Thoracic aorta (tissue), 2 donors: ENCODE data around the gene INPP5D. TPM values are rescaled to one million over a fixed set of nuclear protein-coding genes. Genes with fewer than 3 reads are reported as not detected.

Experiments used
- ATAC-seq: fragments of 150-250 bp; one replicate; pipeline ENCODE4 v1.8.0; 2017; ENCODE audit warnings: low read depth; ENCODE audit not compliant: insufficient number of reproducible peaks, low FRiP score
- DNase-seq: peaks from one replicate; pipeline ENCODE4 v3.0.0-alpha.2; 2020; ENCODE audit warnings: low spot score
- H3K27ac ChIP-seq, 2 donors: fragments of 200-600 bp; sonication (generic); 1 replicate in 1 of 2; 2 replicates in 1 of 2; pipeline ENCODE4 v1.5.1; 2016; ENCODE audit warnings: mild to moderate bottlenecking in 2 of 2, moderate library complexity in 2 of 2
- H3K27me3 ChIP-seq: fragments of 200-600 bp; sonication (generic); replicated peaks from 2 replicates; pipeline ENCODE4 v1.6.0; 2016; ENCODE audit warnings: mild to moderate bottlenecking; ENCODE audit not compliant: insufficient read depth
- H3K36me3 ChIP-seq: fragments of 200-600 bp; sonication (generic); one replicate; pipeline ENCODE4 v1.5.1; 2016
- H3K4me1 ChIP-seq, 2 donors: fragments of 200-600 bp; sonication (generic); 1 replicate in 1 of 2; 2 replicates in 1 of 2; pipeline versions ENCODE4 v1.5.1 to v1.6.0; 2016; ENCODE audit warnings: low read depth in 2 of 2, mild to moderate bottlenecking in 1 of 2; ENCODE audit not compliant: control insufficient read depth in 1 of 2
- H3K4me3 ChIP-seq: fragments of 200-600 bp; sonication (generic); 2 replicates; pipeline ENCODE4 v1.5.1; 2016; ENCODE audit warnings: mild to moderate bottlenecking
- H3K9me3 ChIP-seq: fragments of 200-600 bp; sonication (generic); 2 replicates; pipeline ENCODE4 v1.5.1; 2016
- total RNA-seq, 2 donors: library from RNA; depleted of rRNA; stranded (reverse); fragments of >200 nt; gene quantifications; one replicate each; pipeline versions ENCODE4 v1.1.0 to v1.2.3, GENCODE V29; 2016
- TF ChIP-seq, protein P1 (sequence below): fragments of 200-600 bp; sonication (generic); IDR thresholded peaks from one replicate; pipeline ENCODE4 v1.5.1; 2019; ENCODE audit warnings: antibody characterized with exemption

INPP5D gene
- total RNA-seq, 2 donors from 2014 or later: 24.2 to 49.7 TPM

DNA sequence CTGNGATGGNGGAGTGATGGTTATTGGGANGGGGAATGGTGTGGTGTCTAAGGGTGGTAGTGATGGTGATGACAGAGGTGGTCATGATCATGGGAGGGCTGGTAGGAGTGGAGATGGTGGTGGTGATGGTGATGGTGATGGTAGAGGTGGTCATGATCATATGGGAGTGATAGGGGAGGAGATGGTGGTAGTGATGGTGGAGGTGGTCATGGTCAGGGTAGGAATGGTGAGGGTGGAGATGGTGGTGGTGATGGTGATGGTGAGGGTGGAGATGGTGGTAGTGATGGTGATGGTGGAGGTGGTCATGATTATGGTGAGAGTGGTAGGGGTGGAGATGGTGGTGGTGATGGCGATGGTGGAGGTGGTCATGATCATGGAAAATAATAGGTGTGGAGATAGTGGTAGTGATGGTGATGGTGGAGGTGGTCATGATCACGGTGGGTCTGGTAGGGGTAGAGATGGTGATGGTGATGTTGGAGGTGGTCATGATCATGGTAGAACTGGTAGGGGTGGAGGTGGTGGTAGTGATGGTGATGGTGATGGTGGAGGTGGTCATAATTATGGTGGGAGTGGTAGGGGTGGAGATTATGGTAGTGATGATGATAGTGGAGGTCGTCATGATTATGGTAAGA lies 83.7 kb downstream of the INPP5D start:
- DNase-seq (no peak), ATAC-seq (no peak)
- Histone ChIP-seq H3K27me3 (no peaks in the 10 kb centered on the region), H3K36me3 (no peaks in the 10 kb centered on the region), H3K27ac (no peak overlapping the region), H3K4me1 (no peaks in the 10 kb centered on the region), H3K9me3 (no peaks in the 10 kb centered on the region), H3K4me3 (no peak overlapping the region)
- TF ChIP-seq, protein P1, sequence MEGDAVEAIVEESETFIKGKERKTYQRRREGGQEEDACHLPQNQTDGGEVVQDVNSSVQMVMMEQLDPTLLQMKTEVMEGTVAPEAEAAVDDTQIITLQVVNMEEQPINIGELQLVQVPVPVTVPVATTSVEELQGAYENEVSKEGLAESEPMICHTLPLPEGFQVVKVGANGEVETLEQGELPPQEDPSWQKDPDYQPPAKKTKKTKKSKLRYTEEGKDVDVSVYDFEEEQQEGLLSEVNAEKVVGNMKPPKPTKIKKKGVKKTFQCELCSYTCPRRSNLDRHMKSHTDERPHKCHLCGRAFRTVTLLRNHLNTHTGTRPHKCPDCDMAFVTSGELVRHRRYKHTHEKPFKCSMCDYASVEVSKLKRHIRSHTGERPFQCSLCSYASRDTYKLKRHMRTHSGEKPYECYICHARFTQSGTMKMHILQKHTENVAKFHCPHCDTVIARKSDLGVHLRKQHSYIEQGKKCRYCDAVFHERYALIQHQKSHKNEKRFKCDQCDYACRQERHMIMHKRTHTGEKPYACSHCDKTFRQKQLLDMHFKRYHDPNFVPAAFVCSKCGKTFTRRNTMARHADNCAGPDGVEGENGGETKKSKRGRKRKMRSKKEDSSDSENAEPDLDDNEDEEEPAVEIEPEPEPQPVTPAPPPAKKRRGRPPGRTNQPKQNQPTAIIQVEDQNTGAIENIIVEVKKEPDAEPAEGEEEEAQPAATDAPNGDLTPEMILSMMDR: no peak

- H3K9me3 ChIP-seq: no peaks in the 10 kb centered on the region
- DNase-seq (no peak), ATAC-seq (no peak)
- no peaks in the 10 kb centered on the region for H3K36me3 ChIP-seq
- no peaks in the 10 kb centered on the region for H3K4me1 ChIP-seq
- H3K27ac ChIP-seq: no peak overlapping the region
- no peak overlapping the region for H3K4me3 ChIP-seq
- TF ChIP-seq, protein P1: no peak
- H3K27me3 ChIP-seq: no peaks in the 10 kb centered on the region
Measured at GRCh38 chr2:233145726-233146125, 85.6 kb downstream of the INPP5D start.

DNA sequence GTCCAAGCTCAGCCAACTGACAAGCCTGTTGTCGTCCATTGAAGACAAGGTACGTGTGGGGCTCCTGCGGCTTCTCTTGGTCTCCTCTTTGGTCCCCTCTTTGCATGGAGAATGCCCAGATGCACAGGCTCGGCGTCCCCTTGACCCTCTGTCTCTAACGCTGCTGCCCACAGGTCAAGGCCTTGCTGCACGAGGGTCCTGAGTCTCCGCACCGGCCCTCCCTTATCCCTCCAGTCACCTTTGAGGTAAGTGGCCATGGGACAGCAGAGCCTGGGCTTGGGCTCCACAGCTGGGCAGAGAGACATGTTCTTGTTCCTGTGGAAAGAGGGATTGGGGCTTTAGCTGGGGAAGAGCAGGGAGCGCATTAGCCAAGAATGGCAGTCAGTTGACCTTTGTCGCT lies 86.1 kb downstream of the INPP5D start:
- Histone ChIP-seq H3K9me3 (no peaks in the 10 kb centered on the region), H3K27ac (no peak overlapping the region), H3K27me3 (no peaks in the 10 kb centered on the region), H3K4me3 (no peak overlapping the region), H3K4me1 (no peaks in the 10 kb centered on the region), H3K36me3 (no peaks in the 10 kb centered on the region)
- ATAC-seq: no peak
- TF ChIP-seq, protein P1: no peak
- DNase-seq: no peak

- no peak overlapping the region for H3K27ac ChIP-seq
Measured at GRCh38 chr2:233147136-233147828, 87.1 kb downstream of the INPP5D start.

GRCh38 chr2:233147829-233148167 lies 87.7 kb downstream of the INPP5D start:
- Histone ChIP-seq H3K27ac (no peak overlapping the region), H3K36me3 (no peaks in the 10 kb centered on the region), H3K4me3 (no peak overlapping the region), H3K9me3 (no peaks in the 10 kb centered on the region), H3K27me3 (no peaks in the 10 kb centered on the region), H3K4me1 (peaks cover 0 to 5% of the 10 kb centered on the region in 2 donors)
- TF ChIP-seq, protein P1: no peak
- DNase-seq (no peak), ATAC-seq (no peak)

More at GRCh38 chr2:233147136-233147828, 87.1 kb downstream of the INPP5D start:
- H3K9me3 ChIP-seq: no peaks in the 10 kb centered on the region
- DNase-seq: no peak
- H3K4me3 ChIP-seq: no peak overlapping the region
- TF ChIP-seq, protein P1: no peak
- no peaks in the 10 kb centered on the region for H3K4me1 ChIP-seq
- no peaks in the 10 kb centered on the region for H3K27me3 ChIP-seq
- ATAC-seq: no peak
- no peaks in the 10 kb centered on the region for H3K36me3 ChIP-seq
